GM19438 (cell line): ENCODE results near the gene THSD7A.

Experiments used
- ATAC-seq: cut with Tn5 transposase; IDR thresholded peaks from one replicate; pipeline ENCODE4 v1.9.1; 2021; ENCODE audit warnings: low read depth; ENCODE audit not compliant: unreplicated experiment

THSD7A gene

DNA sequence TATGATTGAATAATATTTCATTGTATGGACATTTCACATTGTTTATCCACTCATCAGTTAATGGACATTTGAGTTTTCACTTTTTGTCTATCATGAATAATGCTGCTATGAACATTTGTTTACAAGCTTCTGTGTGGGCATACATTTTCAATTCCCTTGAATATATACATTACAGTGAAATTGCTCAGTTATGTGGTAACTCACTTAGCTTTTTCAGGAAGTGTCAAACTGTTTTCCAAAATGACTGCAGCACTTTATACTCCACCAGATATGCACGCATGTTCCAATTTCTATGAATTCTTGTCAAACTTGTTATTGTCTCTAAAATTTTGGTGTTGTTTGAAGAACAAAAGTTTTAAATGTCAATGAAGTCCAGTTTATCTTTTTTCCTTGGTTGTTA lies 401.2 kb downstream of the THSD7A start:
- ATAC-seq: no peak

- no peak for ATAC-seq
Measured at GRCh38 chr7:11430112-11430511, 401.9 kb downstream of the THSD7A start.

- ATAC-seq: no peak
Measured at GRCh38 chr7:11428877-11429581, 403.0 kb downstream of the THSD7A start.

DNA sequence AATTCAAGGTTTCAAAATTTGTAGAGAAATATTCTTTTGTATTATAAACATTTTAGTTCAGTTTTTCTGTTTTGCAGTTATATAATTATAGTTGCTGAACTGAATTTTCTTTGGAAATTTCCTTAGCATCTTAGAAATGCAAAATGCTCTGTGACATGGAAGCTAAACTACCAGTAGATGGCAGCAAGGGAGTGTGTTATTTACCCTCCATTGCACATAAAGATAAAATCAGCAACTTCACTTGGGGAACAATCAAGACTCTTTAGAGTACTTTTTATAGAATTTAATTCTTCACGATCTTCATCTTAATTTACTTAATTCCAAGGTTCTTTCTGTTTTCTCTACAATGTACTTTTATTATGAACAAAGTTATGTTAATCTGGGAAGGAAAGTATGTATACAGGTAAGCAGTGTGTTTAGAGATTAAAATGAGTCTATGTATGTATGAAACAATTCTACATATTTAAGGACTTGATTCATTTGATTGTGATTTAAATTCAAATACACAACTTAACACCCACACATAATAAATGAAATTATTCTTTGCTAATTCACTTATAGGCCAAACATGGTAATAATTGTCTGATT lies 404.2 kb downstream of the THSD7A start:
- no peak for ATAC-seq

- ATAC-seq: no peak
Measured at GRCh38 chr7:11424006-11424405, 408.0 kb downstream of the THSD7A start.

GRCh38 chr7:11420049-11420448 lies 411.9 kb downstream of the THSD7A start:
- ATAC-seq: no peak

GRCh38 chr7:11416641-11417458 lies 415.1 kb downstream of the THSD7A start:
- ATAC-seq: no peak

DNA sequence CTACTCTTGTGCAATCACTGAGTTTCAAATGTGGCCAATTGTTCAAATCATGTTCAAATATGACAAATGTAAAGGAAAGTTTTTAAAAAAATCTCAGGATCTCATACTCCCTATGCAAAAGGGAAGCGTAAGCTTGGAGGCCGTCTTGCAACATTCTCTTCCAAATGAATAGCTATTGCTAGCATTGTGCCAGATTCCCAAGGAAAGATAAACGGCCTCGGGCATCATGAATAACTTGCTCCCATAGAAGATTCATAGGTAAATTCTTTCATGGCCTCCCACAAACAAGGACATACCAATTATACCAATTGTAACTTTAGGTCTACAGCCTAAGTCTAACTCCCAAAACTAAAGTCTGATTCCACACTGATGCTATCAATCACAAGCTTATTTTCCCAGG lies 416.9 kb downstream of the THSD7A start:
- no peak for ATAC-seq

GRCh38 chr7:11413901-11414300 lies 418.1 kb downstream of the THSD7A start:
- ATAC-seq: no peak

DNA sequence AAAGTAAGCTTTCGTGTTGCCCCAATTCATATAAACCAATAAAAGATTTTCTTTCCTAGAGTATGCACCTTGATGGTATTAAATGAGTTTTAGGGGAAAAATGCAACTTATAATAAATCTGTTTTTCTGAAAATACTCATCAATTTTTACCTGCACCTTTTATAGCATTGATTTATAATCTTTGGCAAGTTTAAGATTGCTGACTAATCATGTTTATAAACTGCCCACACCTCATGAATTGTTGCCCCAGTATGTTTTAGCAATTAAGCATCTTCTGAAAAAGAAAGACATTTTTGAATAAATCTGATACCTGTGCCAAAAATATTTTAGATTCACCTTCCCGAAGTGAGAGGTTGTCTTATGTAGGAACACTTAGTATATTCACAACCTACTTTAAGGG lies 420.0 kb downstream of the THSD7A start:
- ATAC-seq: no peak

DNA sequence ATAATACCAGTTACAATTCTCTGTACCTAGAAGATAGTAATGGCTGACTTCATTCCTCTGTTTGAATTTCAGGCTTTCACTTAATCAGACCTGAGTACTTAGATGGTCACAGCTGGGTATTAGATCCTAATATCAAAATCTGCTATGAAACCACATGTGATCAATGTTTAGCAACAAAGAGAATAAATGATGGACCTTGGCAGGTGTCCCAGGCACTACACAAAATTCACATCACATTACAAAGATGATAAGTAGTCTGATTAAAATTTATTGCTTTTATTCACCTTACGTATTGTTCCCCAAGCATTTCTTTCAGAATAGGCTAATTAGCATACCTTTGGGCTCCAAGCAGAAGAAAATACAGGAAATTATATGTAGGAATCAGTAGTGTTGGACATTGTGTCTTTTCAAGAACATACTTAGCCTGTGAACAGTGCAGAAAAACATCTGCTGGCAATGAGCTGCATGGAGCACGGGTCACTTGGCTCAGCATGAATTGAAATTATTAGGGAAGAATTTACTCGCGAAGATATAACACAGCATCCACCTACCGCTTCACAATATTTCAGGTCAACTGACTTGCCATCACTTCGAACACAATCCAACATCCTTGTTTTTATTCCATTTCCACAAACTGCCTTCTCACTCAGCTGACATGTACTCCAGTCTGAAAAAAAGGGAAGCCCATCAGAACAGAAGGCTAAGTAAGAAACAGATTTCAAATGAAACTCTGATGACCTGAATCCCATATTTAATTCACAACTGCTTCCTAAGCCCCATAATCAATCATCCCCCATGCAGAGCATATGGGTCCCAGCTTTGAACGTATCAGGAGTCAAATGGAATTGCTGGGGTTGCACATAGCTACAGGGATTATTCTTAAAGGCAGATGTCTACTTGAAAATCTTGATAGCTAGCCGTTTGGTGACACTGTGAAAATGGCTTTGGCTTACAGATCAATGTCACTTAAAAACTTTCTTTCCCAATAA lies 421.0 kb downstream of the THSD7A start:
- ATAC-seq: no peak

DNA sequence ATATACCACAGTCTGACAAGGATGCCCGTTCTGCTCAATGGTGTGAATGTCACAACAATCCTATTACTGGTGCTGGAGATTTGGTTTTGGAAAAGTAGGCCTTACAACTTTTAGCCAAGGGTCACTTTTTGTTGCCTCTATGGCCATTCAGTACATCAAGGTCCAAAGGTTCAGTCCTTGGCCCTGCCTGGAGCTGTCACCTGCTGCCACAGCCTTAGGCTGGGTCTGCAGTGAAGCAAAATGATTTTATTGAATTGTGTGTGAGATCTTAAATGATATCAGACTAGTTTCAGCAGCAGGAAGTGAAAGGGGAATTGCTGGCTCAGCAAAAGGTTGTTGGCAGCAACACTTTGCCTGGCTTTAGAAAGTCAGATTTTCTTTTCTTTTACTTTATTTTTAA lies 427.6 kb downstream of the THSD7A start:
- no peak for ATAC-seq

GRCh38 chr7:11403781-11404180 lies 428.2 kb downstream of the THSD7A start:
- no peak for ATAC-seq

DNA sequence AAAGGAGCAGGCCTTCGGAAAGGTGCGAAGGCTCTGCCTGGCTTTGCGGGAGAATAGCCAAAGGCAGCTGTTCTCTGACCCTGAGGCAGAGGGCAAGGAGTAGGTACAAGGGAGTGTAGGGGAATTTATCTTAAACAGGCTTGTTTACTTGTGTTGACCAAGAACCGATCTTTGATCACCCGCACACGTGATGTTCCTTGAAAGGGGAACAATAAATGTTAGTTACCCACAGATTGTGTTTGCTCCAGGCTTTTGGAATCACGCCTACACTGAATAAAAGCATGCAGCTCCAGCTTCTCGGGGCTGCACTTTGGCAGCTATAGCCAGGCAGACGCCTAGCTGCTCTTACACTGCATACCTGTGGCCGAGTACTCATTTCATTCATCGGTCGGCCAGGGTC lies 437.6 kb downstream of the THSD7A start:
- ATAC-seq: no peak

GRCh38 chr7:11379641-11380040 lies 452.4 kb downstream of the THSD7A start:
- ATAC-seq: no peak

GRCh38 chr7:11376529-11376928 lies 455.5 kb downstream of the THSD7A start:
- ATAC-seq: no peak

- ATAC-seq: no peak
Measured at GRCh38 chr7:11374629-11375028, 457.4 kb downstream of the THSD7A start.

- no peak for ATAC-seq
Measured at GRCh38 chr7:11373546-11374142, 458.4 kb downstream of the THSD7A start.

- ATAC-seq: no peak
Measured at GRCh38 chr7:11369696-11370095, 462.3 kb downstream of the THSD7A start.

- no peak for ATAC-seq
Measured at GRCh38 chr7:11366118-11366517, 465.9 kb downstream of the THSD7A start.
